ENCODE measurements around the gene LIPK. TPM values are rescaled to one million over a fixed set of nuclear protein-coding genes. Genes with fewer than 3 reads are reported as not detected.

The LIPK gene
- total and polyA plus RNA-seq, 9 of the 15 experiments (the other 6 are each of a cell fraction or from before 2014, with no cell fraction given) = not detected

DNA sequence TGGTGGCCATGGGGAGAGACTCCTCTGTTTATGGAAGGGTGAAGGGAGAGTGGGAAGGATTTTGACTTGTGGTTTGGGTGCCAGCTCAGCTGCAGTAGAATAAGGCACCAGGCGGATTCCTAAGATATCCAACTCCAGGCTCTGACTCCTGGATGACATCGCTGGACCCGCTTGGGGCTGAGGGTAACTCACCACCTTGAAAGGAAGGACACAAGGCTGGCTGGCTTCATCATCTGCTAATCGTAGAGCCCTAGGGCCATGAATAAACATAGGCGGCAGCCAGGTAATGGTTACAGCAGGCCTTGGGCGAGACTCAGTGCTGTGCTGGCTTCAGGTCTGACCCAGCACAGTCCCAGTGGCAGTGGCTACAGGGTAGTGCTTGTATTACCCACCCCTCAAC lies 16.7 kb upstream of the LIPK start:
- POLR2A ChIA-PET = no interaction called here
- in situ Hi-C loops (cut with MboI) = no loop called here

More for the DNA sequence above, 16.7 kb upstream of the LIPK start:
- no TSS peak for BruUV-seq (replicated peaks)
- no peak for DNase-seq (ENCODE audit: extremely low read depth in 1 of 4, low spot score in 3 of 4)
- Histone ChIP-seq H3K9me1 (ENCODE audit: control insufficient read depth, insufficient read depth, low read length) (no peaks in the 10 kb centered on the region), H3K4me2 (ENCODE audit: insufficient read depth, low read length) (no peak overlapping the region), H2AFZ (ENCODE audit: low read depth, low read length) (no peak overlapping the region), H3K4me1 (replicated peaks in 1 of 2; ENCODE audit: control insufficient read depth in 2 of 2, insufficient read depth in 2 of 2, low read length in 2 of 2) (no peaks in the 10 kb centered on the region), H3K79me2 (ENCODE audit: control insufficient read depth, insufficient read depth, low read length) (no peaks in the 10 kb centered on the region), H3K27me3 (ENCODE audit: control insufficient read depth in 2 of 2, insufficient read depth in 2 of 2, low read length in 2 of 2) (no peaks in the 10 kb centered on the region), H3K36me3 (ENCODE audit: control insufficient read depth, insufficient read depth, low read length) (no peaks in the 10 kb centered on the region), H3K9ac (ENCODE audit: insufficient read depth in 1 of 2, low read depth in 2 of 2, low read length in 2 of 2) (no peak overlapping the region), H3K27ac (ENCODE audit: extremely low read depth, low read depth, low read length) (no peak overlapping the region), H3K4me3 (no peak overlapping the region), H4K20me1 (replicated peaks; ENCODE audit: control insufficient read depth, insufficient read depth, low read length) (no peaks in the 10 kb centered on the region), H3K9me3 (replicated peaks; ENCODE audit: control insufficient read depth, insufficient read depth, low read depth, low read length) (no peaks in the 10 kb centered on the region)
- no peak for FAIRE-seq
- no peak for ATAC-seq
- CTCF ChIA-PET (ENCODE audit: low intra/inter-chr PET ratio) = no interaction called here
- 0% methylated on average over 6 of the region's 6 CpGs for WGBS (ENCODE audit: insufficient coverage, low coverage, missing lambda C conversion rate)
- intact Hi-C loops (cut with micrococcal nuclease) = no loop called here
- TF ChIP-seq, protein P1, sequence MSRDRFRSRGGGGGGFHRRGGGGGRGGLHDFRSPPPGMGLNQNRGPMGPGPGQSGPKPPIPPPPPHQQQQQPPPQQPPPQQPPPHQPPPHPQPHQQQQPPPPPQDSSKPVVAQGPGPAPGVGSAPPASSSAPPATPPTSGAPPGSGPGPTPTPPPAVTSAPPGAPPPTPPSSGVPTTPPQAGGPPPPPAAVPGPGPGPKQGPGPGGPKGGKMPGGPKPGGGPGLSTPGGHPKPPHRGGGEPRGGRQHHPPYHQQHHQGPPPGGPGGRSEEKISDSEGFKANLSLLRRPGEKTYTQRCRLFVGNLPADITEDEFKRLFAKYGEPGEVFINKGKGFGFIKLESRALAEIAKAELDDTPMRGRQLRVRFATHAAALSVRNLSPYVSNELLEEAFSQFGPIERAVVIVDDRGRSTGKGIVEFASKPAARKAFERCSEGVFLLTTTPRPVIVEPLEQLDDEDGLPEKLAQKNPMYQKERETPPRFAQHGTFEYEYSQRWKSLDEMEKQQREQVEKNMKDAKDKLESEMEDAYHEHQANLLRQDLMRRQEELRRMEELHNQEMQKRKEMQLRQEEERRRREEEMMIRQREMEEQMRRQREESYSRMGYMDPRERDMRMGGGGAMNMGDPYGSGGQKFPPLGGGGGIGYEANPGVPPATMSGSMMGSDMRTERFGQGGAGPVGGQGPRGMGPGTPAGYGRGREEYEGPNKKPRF (IDR thresholded peaks at IDR 0.05; ENCODE audit: low read depth, low read length) = no peak
- TF ChIP-seq, protein P2, sequence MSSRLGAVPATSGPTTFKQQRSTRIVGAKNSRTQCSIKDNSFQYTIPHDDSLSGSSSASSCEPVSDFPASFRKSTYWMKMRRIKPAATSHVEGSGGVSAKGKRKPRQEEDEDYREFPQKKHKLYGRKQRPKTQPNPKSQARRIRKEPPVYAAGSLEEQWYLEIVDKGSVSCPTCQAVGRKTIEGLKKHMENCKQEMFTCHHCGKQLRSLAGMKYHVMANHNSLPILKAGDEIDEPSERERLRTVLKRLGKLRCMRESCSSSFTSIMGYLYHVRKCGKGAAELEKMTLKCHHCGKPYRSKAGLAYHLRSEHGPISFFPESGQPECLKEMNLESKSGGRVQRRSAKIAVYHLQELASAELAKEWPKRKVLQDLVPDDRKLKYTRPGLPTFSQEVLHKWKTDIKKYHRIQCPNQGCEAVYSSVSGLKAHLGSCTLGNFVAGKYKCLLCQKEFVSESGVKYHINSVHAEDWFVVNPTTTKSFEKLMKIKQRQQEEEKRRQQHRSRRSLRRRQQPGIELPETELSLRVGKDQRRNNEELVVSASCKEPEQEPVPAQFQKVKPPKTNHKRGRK (tag; IDR thresholded peaks at IDR 0.05) = no peak
- TF ChIP-seq BRF1 (IDR thresholded peaks at IDR 0.05; ENCODE audit: borderline replicate concordance, extremely low read depth, insufficient read length) = no peak
- TF ChIP-seq L3MBTL2 (IDR thresholded peaks at IDR 0.05) = no peak
- TF ChIP-seq HEY1 (CRISPR knock-in tag; IDR thresholded peaks at IDR 0.05; ENCODE audit: borderline replicate concordance) = no peak
- no peak for TF ChIP-seq ZNF764 (CRISPR knock-in tag; IDR thresholded peaks at IDR 0.05; ENCODE audit: low read depth)
- no peak for TF ChIP-seq SMC3 (conservative IDR thresholded peaks at IDR 0.05; ENCODE audit: insufficient read depth, low read depth, low read length)
- TF ChIP-seq, protein P3, sequence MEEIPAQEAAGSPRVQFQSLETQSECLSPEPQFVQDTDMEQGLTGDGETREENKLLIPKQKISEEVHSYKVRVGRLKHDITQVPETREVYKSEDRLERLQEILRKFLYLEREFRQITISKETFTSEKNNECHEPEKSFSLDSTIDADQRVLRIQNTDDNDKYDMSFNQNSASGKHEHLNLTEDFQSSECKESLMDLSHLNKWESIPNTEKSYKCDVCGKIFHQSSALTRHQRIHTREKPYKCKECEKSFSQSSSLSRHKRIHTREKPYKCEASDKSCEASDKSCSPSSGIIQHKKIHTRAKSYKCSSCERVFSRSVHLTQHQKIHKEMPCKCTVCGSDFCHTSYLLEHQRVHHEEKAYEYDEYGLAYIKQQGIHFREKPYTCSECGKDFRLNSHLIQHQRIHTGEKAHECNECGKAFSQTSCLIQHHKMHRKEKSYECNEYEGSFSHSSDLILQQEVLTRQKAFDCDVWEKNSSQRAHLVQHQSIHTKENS (CRISPR knock-in tag; IDR thresholded peaks at IDR 0.05) = no peak
- TF ChIP-seq PRMT5 (CRISPR knock-in tag; IDR thresholded peaks at IDR 0.05) = no peak
- no peak for TF ChIP-seq NFRKB (IDR thresholded peaks at IDR 0.05; ENCODE audit: low read depth)
- no peak for TF ChIP-seq CCNT2 (IDR thresholded peaks at IDR 0.05; ENCODE audit: borderline replicate concordance, extremely low read depth, insufficient read length, low read depth, low read length)
- no peak for TF ChIP-seq CSDE1 (IDR thresholded peaks at IDR 0.05)
- TF ChIP-seq CBFB (CRISPR knock-in tag; IDR thresholded peaks at IDR 0.05) = no peak
- no peak for TF ChIP-seq KAT7 (CRISPR knock-in tag; IDR thresholded peaks at IDR 0.05; ENCODE audit: borderline replicate concordance)
- TF ChIP-seq POLR2B (IDR thresholded peaks at IDR 0.05; ENCODE audit: low read depth, partially characterized antibody) = no peak
- TF ChIP-seq SIN3B (IDR thresholded peaks at IDR 0.05; ENCODE audit: low read depth) = no peak
- no peak for TF ChIP-seq ZNF551 (CRISPR knock-in tag; IDR thresholded peaks at IDR 0.05)
- TF ChIP-seq POLR2AphosphoS5 (IDR thresholded peaks at IDR 0.05; ENCODE audit: control insufficient read depth, insufficient read depth, low read depth, low read length) = no peak
- TF ChIP-seq, protein P4, sequence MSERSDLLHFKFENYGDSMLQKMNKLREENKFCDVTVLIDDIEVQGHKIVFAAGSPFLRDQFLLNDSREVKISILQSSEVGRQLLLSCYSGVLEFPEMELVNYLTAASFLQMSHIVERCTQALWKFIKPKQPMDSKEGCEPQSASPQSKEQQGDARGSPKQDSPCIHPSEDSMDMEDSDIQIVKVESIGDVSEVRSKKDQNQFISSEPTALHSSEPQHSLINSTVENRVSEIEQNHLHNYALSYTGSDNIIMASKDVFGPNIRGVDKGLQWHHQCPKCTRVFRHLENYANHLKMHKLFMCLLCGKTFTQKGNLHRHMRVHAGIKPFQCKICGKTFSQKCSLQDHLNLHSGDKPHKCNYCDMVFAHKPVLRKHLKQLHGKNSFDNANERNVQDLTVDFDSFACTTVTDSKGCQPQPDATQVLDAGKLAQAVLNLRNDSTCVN (CRISPR knock-in tag; IDR thresholded peaks at IDR 0.05) = no peak

All from K562 (cell line).